ENCODE measurements around the gene SLC27A2.
"Not testable (repeated sequence)": the region's sequence is repeated elsewhere in the genome, so short reads cannot be mapped to it uniquely, and the experiment has no call there.

SLC27A2 gene

DNA sequence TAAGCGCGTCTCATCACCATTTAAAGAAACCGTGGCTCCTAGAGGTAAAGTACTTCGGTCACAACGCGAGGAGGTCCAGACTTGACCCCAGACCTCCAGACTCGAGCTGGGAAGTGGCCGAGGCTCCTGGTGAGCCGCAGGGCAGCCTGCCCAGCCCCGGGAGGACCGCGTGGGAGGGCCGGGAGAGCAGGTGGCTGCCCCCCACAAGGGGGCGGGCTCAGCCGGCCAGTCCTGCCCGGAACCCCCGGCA, at the start of gene SLC27A2:
Gene SLC27A2 (plus strand): TSS at position 228 of the 250 bp plus-strand sequence. CDS start 232 bp downstream, outside the sequence.
- no peak for DNase-seq

DNA sequence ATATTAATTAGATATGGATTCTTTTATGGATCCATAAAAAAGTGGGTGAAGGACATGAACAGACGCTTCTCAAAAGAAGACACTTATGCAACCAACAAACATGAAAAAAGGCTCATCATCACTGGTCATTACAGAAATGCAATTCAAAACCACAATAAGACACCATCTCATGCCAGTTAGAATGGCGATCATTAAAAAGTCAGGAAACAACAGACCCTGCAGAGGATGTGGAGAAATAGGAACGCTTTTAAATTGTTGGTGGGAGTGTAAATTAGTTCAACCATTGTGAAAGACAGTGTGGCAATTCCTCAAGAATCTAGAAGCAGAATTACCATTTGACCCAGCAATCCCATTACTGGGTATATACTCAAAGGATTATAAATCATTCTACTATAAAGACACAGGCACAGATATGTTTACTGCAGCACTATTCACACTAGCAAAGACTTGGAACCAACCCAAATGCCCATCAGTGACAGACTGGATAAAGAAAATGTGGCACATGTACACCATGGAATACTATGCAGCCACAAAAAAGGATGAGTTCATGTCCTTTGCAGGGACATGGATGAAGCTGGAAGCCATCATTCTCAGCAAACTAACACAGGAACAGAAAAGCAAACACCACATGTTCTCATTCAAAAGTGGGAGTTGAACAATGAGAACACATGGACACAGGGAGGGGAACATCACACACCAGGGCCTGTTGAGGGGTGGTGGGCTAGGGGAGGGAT, 49.6 kb upstream of the SLC27A2 start:
- DNase-seq, result not testable (repeated sequence)

DNA sequence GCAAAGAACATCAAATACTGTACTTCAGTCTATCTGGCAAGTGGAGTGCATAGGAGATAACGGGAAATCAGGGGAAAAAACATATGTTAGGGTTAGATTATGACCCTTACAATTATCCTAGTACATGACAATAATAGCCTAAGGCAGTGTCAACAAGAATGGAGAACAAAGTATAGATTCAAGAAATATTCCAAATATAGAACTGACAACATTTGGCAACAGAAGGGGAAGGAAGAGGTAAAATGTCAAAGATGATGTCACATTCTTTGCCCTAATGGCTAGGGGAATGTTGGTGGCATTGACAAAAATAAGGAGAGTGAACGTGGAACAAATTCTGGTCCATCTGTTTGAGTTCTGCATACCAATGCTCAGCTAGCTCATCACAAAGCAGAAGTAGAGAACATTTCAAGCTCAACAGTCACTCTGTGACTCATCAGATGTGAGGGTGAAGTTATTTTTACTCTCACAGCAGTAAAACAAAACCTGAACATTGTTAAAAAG, 47.4 kb upstream of the SLC27A2 start:
- peak; percentile 93 for DNase-seq

DNA sequence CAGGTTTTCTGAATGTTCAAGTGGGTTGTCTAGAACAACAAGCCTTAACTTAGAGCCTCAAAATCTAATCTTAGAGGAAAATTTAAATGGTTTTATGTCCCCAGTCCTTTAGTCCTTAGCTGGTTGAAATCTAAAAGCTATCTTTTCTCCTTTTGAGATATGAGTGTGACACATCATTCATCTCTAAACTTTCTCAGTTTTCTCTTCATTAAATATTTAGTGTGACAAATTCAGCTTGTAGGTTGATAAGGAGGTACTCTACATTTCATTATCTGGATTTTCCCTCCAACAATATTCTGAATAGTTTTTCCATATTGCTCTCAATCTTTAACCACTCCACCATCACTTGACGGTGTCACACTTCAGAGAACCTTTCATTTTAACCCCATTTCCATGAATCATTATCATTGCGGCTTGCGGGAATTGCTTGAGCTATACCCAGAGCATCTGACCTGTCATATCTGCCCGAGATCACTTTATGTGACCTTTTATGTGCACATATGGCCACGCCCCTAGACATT, 46.9 kb upstream of the SLC27A2 start:
- DNase-seq, result peak; percentile 72

DNA sequence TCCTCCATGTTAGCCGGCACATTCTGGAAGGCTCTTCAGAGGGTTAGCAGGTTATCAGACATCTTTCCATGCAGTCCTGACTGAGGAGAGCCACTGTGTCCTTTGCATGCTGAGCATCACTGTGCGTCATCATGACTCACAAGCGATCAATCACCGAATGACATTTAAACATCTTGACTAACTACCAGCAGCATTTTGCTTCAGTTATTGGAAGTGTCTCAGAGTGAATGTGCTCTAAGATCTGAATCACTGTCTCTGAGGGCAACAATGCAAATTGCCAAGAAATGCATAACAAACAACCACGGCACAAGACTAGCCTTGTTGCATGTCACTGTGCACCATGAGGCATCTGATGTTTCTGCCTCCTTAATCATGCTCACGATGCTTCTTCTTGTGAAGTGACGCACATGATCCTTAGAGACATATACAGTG, 44.6 kb upstream of the SLC27A2 start:
- no peak for DNase-seq

DNA sequence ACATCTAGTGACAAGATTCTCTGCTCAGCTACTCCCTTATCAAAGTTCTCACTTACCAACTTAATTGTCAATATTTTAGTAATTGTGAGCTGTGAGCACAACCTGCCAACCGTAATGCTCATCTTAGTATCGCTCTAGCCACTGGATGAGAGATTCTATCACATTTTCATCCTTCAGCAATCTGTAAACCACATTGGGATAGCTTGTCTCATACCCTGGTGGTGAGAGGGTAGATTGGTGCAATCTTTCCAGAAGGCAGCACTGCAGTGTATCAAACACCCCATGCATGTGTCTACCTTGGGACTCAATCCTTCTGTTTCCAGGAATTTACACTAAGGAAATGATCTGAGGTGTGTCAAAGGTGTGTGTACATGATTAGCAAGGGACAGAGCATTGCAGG, 44.1 kb upstream of the SLC27A2 start:
- no peak for DNase-seq

DNA sequence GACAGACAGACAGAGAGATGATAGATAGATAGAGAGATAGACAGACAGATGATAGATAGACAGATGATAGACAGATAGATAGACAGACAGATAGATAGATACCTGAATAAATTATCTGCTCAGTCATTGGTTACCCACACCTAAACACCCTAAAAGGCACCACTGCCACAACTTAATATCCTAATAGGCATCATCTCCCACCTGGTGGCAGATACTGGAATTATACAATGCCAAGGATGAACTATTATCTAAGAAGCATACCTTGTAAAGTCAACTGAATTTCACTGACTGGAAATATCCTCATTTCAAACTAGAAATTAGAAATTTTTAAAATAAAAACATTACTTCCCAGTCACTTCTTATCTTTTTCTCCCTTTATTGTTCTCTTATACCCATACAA, 43.6 kb upstream of the SLC27A2 start:
- peak; percentile 11 for DNase-seq

DNA sequence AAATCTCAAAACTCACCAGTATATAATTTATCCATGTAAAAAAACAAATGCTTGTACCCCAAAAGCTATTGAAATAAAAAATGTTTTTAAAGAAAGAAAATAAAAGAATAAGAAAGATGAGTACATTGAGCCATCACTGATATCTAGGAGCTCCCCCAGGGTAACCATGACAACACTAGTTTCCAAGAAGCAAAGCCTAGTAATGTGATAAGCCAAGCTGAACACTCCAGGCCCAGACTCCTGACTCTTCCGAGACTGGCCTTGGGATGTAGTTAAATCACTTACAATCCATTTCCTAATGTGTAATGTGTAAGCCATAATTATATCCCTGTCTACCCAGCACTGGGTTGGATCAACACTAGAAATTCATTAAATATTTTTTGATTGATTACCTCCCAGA, 41.9 kb upstream of the SLC27A2 start:
- DNase-seq, result no peak

DNA sequence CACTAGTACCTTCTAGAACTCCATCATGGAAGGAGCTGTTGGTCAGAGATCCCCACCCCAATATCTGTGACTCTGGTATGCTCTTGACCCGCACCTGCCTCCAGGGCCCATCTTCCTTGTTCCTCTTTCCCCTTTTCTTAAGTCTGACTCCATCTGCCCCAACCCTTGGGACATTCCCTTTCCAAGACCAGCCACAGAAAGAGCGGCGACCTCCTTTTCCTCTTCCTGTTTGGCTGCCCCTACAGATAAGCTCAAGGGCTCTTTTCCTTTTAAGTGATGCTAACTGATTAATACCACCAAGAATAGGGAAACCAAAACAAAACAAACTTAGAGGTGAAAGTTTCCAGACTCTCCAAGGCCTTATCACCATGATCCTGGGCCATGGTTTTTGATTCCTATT, 41.0 kb upstream of the SLC27A2 start:
- DNase-seq, result no peak

DNA sequence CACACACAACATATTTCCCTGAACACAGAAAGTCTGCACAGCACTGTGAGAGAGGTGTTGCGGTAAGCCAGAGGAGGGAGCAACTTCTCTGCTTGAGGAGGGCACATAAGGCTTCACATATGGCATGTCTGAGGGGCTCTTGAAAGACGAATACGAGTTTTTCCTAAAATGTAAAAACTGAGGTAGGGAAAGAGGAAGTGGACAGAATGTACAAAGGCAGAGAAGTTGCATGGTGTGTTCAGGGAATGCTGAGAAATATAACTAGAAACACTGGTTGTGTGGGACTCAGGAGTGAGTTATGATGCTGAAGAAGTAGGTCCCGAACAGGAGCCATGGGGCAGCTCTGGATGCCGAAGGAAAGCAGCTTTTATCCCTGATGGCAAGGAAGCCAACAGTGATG, 40.1 kb upstream of the SLC27A2 start:
- DNase-seq, result no peak

DNA sequence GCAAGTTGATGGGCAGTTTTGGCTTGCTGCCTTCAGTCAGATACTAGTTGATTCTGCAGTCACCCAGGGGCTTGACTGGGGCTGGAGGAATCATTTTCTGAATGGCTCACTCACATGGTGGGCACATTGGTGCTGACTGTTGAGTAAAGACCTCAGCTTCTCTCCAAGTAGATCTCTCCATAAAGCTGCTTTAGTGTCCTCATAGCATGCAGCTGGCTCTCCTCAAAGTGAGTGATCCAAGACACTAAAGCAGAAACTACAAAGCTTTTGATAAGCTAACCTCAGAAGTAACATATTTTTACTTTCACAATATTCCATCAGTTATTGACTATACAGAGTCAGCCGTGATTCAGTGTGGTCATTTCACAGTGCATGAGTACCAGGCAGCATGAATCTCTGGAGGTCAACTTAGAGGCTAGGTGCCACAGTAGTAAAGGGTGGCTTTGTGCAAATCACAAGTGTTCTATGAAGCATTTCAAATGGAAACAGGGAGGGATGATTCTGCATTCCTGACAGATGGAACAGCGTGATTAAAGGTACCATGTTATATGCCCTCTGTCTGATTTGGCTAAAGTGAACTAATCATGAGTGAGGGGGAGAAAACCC, 38.6 kb upstream of the SLC27A2 start:
- DNase-seq, result no peak

DNA sequence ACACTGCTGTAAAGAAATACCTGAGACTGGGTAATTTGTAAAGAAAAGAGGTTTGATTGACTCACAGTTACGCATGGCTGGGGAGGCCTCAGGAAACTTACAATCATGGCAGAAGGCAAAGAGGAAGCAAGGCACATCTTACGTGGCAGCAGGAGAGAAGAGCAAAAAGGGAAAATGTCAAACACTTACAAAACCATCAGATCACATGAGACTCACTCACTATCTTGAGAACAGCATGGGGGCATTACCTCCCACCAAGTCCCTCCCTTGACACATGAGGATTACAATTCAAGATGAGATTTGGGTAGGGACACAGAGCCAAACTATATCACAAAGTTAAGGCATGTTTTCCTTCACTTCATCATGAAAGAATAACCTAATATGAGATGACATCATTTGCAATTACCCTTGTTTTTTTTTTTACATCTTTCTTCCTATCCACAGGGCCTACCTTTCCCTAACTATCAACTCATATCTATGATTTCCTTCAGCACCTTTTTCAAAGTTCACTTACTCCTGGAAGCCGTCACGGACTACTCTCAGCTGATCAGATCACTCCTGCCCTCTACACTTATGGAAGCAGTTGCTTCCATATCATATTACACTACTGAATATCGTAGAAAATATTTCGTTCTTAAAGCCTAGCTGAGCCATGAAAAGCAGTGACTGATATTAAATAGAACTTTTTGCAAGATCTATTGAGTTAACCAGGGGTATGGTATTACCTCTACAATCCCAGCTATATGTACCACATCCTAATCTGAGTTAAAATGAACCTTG, 37.5 kb upstream of the SLC27A2 start:
- no peak for DNase-seq

DNA sequence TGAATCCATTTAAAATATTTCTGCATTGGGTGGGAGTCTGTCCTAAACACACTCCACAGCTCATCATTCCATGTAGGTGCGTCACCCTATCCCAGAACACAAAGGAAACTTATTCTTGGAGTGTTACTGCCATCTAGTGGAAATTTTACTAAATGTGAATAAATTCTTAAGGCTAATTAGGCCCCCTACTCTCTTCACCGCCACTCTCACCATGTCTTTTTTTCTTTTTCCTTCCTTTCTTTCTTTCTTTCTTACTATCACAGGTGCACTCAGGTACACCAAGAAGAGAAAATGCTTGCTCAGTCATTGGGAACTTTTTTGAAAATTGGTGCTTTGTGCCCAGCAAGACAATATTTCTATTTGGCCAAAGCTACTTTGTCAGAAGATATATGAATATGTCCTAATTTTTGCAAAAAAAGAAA, 36.5 kb upstream of the SLC27A2 start:
- peak; percentile 82 for DNase-seq

DNA sequence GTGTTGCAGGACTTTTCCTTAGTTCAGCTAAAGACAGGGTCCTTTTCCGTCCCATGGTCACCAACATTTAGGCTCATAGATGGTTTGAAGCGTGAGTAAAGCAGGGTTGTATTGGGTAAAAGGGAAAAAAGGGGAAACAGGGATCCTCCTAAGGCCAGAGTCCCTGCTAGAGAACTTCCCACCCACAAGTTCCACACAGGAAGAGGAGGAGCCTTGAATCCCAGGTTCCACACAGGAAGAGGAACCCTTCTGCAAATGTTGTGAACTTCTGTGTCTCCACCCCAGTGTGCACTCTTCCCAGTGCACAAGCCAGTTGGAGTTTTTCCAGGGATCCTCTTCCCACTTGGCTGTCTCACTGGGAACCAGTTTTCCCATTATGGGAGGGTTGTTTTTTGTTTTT, 35.4 kb upstream of the SLC27A2 start:
- no peak for DNase-seq

DNA sequence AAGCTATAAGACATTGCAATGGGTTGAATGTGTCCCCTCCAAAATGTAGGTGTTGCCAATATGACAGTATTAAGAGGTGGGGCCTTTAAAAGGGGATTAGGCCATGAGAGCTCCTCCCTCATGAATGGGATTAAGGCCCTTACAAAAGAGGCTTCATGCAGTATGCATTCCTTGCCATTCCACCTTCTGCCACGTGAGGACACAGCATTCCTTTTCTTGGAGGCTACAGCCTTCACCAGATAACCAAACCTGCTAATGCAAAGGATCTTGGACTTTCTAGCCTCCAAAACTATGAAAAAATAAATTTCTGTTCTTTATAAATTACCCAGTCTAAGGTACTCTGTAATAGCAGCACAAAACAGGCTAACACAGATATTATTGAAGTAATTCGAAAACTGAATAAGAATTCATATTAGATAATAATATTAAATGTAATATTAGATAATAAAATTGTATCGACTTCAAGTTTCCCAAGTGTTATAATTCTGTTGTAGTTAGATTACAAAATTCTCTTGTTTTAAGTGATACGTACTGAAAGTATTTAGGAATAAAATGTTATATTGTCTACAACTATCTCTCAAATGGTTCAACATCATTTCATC, 33.5 kb upstream of the SLC27A2 start:
- peak; percentile 84 for DNase-seq

DNA sequence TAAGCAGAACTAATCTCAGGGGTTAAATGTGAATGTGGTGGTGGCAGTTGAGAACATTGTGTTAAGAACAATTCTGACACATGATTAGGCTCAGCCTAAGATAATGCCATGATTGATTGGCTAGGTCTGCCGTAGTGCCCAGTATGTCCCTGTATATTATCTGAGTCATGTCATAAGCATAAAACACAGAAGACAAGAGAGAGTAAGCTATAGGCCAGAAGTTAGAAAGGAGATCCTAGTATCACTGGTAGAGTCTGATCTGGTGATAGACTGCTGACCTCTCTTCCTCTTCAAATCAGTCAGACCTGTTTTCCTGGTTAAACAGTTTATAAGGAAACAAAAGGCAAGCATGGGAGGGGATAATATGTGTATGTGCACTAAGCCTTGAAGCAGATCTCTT, 32.9 kb upstream of the SLC27A2 start:
- peak; percentile 62 for DNase-seq

DNA sequence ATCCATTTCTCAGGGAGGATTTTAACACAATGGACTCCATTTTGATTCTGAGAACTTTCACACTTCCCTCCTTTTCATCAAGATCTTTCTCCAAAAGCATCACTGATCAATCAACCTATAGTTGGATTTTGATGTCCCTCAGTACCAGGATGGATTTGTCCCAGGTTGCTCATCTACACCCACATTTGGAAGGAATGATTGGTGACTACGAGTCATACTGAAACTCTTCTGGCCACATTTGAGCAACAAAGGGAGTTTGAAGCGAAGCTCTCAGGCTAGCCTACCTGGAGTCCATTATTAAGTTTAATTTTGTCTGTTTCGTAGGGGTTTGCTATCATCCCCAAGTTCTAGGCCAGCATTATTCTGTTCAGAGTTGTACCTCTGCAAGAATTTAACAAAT, 31.6 kb upstream of the SLC27A2 start:
- no peak for DNase-seq

DNA sequence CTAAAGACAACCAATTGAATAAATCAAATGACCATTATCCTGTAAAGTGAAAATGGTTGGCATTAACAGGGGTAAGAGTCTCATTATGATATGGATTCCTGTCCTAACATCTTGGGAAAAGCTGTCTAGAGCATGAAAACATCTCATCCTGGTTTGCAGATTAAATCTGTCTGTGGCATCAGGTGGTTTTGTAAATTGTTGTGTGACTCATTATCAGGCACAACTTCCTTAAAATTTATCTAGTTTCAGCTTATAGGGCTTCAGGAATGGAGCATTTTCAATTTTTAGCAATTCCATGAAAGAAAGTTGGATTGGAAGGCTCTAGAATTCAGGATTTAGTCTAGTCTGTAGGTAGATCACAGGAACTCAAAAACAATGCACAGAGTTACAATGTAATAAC, 31.1 kb upstream of the SLC27A2 start:
- peak; percentile 29 for DNase-seq

DNA sequence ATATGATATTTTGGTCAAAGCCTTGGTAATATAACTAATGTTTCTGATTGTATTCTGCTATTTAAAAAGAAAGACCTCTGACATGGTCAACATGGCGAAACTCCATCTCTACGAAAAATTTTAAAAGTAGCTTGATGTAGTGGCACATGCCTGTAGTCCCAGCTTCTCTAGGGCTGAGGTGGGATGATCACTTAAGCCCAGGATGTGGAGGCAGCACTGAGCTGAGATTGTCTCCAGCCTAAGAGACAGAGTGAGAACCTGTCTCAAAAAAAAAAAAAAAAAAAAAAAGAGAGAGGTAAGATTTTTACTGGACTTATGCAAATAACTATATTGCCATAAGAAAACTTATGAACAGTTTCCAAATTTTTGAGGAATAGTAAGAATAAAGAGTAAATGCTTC, 30.5 kb upstream of the SLC27A2 start:
- DNase-seq, result no peak

DNA sequence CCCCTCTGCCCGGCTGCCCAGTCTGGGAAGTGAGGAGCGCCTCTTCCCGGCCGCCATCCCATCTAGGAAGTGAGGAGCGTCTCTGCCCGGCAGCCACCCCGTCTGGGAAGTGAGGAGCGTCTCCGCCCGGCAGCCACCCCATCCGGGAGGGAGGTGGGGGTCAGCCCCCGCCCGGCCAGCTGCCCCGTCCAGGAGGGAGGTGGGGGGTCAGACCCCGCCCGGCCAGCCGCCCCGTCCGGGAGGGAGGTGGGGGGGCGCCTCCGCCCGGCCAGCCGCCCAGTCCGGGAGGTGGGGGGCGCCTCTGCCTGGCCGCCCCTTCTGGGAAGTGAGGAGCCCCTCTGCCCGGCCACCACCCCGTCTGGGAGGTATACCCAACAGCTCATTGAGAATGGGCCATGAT, 23.8 kb upstream of the SLC27A2 start:
- not testable (repeated sequence) for DNase-seq

DNA sequence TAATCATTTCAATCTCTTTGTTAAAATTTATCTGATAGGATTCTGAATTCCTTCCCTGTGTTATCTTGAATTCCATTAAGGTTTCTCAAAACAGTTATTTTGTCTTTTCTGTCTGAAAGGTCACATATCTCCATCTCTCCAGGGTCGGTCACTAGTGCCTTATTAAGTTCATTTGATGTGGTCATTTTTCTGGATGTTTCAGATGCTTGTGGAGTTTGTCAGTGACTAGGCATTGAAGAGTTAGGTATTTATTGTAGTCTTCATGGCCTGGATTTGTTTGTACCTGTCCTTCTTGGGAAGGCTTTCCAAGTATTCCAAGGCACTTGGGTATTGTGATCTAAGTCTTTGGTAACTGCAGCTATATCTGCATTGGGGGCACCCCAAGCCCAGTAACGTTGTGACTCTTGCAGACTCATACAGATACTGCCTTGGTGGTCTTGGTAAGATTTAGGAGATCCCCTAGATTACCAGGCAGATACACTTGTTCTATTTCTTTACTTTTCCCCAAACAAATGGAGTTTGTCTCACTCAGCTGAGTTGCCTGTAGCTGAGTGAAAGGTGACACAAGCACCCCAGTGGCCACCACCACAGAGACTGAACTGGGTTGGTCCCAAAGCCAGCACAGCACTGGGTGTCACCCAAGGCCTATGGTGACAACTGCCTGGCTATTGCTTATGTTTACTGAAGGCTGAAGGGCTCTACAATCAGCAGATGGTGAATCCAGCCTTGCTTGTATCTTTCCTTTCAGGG, 18.9 kb upstream of the SLC27A2 start:
- no peak for DNase-seq

DNA sequence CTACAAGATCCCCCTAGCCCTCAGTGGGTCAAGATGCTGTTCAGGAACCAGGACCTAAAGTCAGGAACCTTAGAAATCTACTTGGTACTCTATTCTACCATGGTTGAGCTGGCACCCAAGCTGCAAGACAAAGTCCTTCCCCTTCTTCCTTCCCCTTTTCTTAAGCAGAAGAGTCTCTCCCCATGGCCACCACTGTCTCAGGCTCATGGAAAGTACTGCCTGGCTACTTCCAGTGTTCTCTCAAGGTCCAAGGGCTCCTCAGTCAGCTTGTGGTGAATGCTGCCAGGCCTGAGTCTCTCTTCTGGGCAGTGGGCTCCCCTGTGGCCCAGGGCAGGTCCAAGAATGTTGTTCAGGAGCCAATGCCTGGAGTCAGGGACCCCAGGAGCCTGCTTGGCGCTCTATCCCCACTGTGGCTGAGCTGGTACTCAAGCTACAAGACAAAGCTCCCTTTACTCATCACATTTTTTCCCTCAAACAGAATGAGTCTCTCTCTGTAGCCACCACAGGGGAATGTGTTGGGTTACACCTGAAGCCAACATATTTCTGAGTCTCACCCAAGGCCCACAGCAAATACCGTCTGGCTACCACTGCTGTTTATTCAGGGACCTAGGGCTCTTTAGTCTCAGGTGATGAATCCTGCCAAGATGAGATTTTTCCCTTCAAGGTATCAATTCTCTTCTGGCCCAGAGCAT, 18.1 kb upstream of the SLC27A2 start:
- no peak for DNase-seq
